Osteocyte (in vitro differentiated cells): Measurements from ENCODE around the gene RABL6. TPM values are rescaled to one million over a fixed set of nuclear protein-coding genes. Genes with fewer than 3 reads are reported as not detected.

ENCODE experiments used
- DNase-seq: peaks from one replicate; pipeline ENCODE4 v3.0.0; 2021; ENCODE audit warnings: mixed read lengths; ENCODE audit not compliant: unreplicated experiment; ENCODE audit errors: extremely low spot score
- H3K27ac Mint-ChIP-seq: one replicate; pipeline ENCODE4 v1.8.0; 2021; ENCODE audit warnings: mild to moderate bottlenecking, mixed read lengths; ENCODE audit not compliant: unreplicated experiment
- H3K27me3 Mint-ChIP-seq: one replicate; pipeline ENCODE4 v1.8.0; 2021; ENCODE audit warnings: mixed read lengths; ENCODE audit not compliant: unreplicated experiment
- H3K36me3 Mint-ChIP-seq: one replicate; pipeline ENCODE4 v1.8.0; 2021; ENCODE audit warnings: mixed read lengths; ENCODE audit not compliant: unreplicated experiment
- H3K4me1 Mint-ChIP-seq: one replicate; pipeline ENCODE4 v1.8.0; 2021; ENCODE audit warnings: mixed read lengths; ENCODE audit not compliant: unreplicated experiment
- H3K4me3 Mint-ChIP-seq: one replicate; pipeline ENCODE4 v1.8.0; 2021; ENCODE audit warnings: mild to moderate bottlenecking, moderate library complexity, mixed read lengths; ENCODE audit not compliant: unreplicated experiment
- H3K9me3 Mint-ChIP-seq: one replicate; pipeline ENCODE4 v1.8.0; 2021; ENCODE audit warnings: mixed read lengths; ENCODE audit not compliant: unreplicated experiment
- CTCF ChIP-seq: fragments of 200-600 bp; sonication (generic); IDR thresholded peaks from 2 replicates; pipeline ENCODE4 v1.5.0; 2021; ENCODE audit warnings: antibody characterized with exemption, mild to moderate bottlenecking, moderate library complexity
- total RNA-seq: library from RNA; stranded (reverse); gene quantifications from 2 replicates; pipeline ENCODE4 v1.2.1, GENCODE V29; 2021

Gene RABL6
- total RNA-seq, 1 donor from 2014 or later, result 84.7 TPM

DNA sequence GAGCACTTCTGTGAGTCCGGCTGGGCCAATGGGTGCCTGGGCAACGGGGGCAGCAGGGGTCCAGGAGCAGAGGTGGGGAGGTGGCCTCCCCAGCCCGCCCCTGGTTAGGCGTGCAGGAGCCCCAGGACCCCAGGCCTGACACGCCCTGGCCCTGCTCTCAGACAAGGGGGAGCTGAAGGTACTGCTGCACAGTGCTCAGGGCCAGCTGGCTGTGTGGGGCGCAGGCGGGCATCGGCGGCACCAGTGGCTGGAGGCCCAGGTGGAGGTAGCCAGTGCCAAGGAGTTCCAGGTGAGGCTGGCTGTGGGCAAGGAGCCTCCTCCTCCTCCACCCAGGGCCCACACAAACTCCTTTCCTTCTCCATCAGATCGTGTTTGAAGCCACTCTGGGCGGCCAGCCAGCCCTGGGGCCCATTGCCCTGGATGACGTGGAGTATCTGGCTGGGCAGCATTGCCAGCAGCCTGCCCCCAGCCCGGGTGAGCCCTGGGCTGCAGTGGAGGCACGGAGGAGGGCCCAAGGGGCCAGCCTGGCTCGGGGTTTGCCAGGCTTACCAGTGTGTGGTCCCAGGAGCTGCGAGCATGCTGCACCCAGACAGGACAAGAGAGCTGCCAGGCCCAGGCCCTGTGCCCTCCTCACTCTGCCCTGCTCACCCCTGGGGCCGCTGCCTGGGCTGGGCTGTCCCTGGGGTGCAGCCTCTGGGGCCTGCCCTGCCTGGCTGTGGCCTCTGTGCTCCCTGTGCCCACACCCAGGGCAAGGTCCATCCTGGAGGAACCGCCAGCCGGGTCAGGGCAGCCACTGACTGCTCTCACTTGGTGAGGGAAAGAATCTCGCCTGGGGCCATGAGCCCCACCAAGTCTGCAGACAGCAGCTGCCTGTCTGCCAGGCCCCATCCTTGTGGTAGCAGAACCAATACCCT is 51.4 kb downstream of the RABL6 start:
- DNase-seq, result no peak
- no peaks in the 10 kb centered on the region for H3K27me3 Mint-ChIP-seq
- peaks cover 3% of the 10 kb centered on the region for H3K4me1 Mint-ChIP-seq
- no peak for TF ChIP-seq CTCF
- no peak overlapping the region for H3K27ac Mint-ChIP-seq
- H3K36me3 Mint-ChIP-seq, result peaks cover 7% of the 10 kb centered on the region
- H3K9me3 Mint-ChIP-seq, result no peaks in the 10 kb centered on the region
- H3K4me3 Mint-ChIP-seq, result no peak overlapping the region

DNA sequence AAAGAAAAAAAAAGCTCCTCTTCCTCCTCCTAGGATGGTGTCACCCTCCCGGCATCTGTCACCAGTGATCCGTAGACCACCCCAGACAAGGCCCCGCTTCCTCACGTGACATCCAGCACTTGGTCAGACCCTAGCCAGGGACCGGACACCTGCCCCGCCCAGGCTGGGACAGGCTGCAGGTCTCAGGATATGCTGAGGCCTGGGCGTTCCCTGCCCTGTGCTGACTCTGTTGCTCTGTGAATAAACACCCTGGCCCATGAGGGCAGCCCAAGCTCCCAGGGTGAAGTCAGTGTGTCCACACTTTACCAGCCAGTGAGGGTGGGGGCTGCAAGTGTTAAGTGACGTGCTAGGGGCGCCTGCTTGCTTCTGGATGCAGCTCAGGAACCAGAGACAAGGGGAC is 52.8 kb downstream of the RABL6 start:
- Mint-ChIP-seq H3K36me3 (peaks cover 7% of the 10 kb centered on the region), H3K9me3 (no peaks in the 10 kb centered on the region), H3K4me3 (no peak overlapping the region), H3K4me1 (peaks cover 12% of the 10 kb centered on the region), H3K27ac (no peak overlapping the region), H3K27me3 (no peaks in the 10 kb centered on the region)
- no peak for DNase-seq
- no peak for TF ChIP-seq CTCF

GRCh38 chr9:136860933-136861873 is 53.5 kb downstream of the RABL6 start:
- TF ChIP-seq CTCF, result no peak
- no peak overlapping the region for H3K4me3 Mint-ChIP-seq
- no peaks in the 10 kb centered on the region for H3K9me3 Mint-ChIP-seq
- H3K27ac Mint-ChIP-seq, result no peak overlapping the region
- DNase-seq, result no peak
- no peaks in the 10 kb centered on the region for H3K27me3 Mint-ChIP-seq
- peaks cover 7% of the 10 kb centered on the region for H3K36me3 Mint-ChIP-seq
- peaks cover 12% of the 10 kb centered on the region for H3K4me1 Mint-ChIP-seq

DNA sequence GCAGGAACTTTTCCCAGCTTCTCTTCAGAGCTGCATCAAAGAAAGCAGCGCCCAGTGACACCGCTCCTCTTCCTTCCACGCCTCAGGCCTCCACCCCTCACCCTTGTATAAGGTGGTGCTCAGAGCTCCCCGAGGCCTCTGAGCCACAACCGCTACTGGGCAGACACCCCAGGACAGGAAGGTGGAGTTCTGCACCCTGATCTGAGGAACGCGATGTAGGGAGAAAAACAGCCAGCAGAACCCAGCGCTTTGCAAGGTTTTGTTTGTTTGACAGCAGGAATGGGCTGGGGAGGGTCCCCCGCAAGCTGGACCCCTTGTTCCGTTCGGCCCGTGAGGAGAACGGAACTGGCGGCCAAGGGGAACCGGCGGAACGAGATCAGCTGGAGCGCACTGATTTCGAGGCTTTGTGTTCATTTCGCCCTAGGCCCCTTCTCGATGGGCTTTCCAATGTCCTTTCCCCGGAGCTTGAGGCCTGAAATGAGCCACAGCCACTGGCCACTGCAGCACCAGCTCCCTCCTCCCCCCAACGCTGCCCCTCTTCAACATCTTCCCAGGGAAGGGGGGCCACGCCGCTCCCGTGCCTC is 54.2 kb downstream of the RABL6 start:
- no peak for DNase-seq
- Mint-ChIP-seq H3K4me3 (no peak overlapping the region), H3K9me3 (no peaks in the 10 kb centered on the region), H3K27ac (no peak overlapping the region), H3K36me3 (peaks cover 7% of the 10 kb centered on the region), H3K4me1 (peaks cover 12% of the 10 kb centered on the region), H3K27me3 (no peaks in the 10 kb centered on the region)
- no peak for TF ChIP-seq CTCF
